Testis (tissue), 3 donors: ENCODE data around the gene PRMT7. TPM values are rescaled to one million over a fixed set of nuclear protein-coding genes. Genes with fewer than 3 reads are reported as not detected.

Source experiments
- DNase-seq: peaks from one replicate; pipeline ENCODE4 v3.0.0-alpha.2; 2019
- H3K27ac ChIP-seq, 2 donors: fragments of 200-600 bp; sonication (generic); one replicate each; pipeline ENCODE4 v1.5.1; 2019
- H3K27me3 ChIP-seq: fragments of 200-600 bp; sonication (generic); one replicate; pipeline ENCODE4 v1.5.1; 2019
- H3K36me3 ChIP-seq: fragments of 200-600 bp; sonication (generic); one replicate; pipeline ENCODE4 v1.5.1; 2017; ENCODE audit warnings: low read depth; ENCODE audit errors: missing control alignments
- H3K4me1 ChIP-seq: fragments of 200-600 bp; sonication (generic); one replicate; pipeline ENCODE4 v1.5.1; 2019
- H3K4me3 ChIP-seq, 2 donors: fragments of 200-600 bp; sonication (generic); one replicate each; pipeline ENCODE4 v1.5.1; 2017 to 2019
- H3K9me3 ChIP-seq: fragments of 200-600 bp; sonication (generic); one replicate; pipeline ENCODE4 v1.5.1; 2017
- POLR2A ChIP-seq: fragments of 450-650 bp; IDR thresholded peaks from one replicate; pipeline ENCODE4 v1.6.1; 2017; ENCODE audit warnings: antibody characterized with exemption, mild to moderate bottlenecking, moderate library complexity
- WGBS, 2 donors: methylation state at CpG; one replicate each; pipeline ENCODE4 v1.1.5; 2018; 5-methylcytosine and 5-hydroxymethylcytosine counted together
- intact Hi-C: fragments of 100-400 bp; cut with DNase I; formaldehyde crosslinking; loops from one replicate; pipeline ENCODE4 v1.15.1; 2023; ENCODE audit warnings: low total_unique reads
- polyA plus RNA-seq: library from polyadenylated mRNA; stranded (reverse); fragments of 350-450 nt; fragmentation: Illumina TruSeq; extraction: RNeasy Lipid Tissue Mini Kit (QIAGEN cat#74804); gene quantifications from one replicate; pipeline ENCODE4 v1.2.3, GENCODE V29; 2014; ENCODE audit warnings: low read depth, low replicate concordance; ENCODE audit not compliant: insufficient read depth
- total RNA-seq, 2 donors: library from RNA; depleted of rRNA; stranded (reverse); fragments of >200 nt; gene quantifications; one replicate each; pipeline ENCODE4 v1.2.3, GENCODE V29; 2016
- TF ChIP-seq, protein P1 (sequence below), 3 experiments: fragments of 450-650 bp in 2 of 3; fragments of 200-600 bp in 1 of 3; sonication (generic) in 1 of 3; IDR thresholded peaks; one replicate each; pipeline ENCODE4 v1.5.1; 2016 to 2019; ENCODE audit warnings: antibody characterized with exemption in 3 of 3, mild to moderate bottlenecking in 2 of 3, moderate library complexity in 1 of 3

PRMT7 gene
- total and polyA plus RNA-seq, 3 donors from 2014 or later, result 47.9 to 111 (median 99.3) TPM

DNA sequence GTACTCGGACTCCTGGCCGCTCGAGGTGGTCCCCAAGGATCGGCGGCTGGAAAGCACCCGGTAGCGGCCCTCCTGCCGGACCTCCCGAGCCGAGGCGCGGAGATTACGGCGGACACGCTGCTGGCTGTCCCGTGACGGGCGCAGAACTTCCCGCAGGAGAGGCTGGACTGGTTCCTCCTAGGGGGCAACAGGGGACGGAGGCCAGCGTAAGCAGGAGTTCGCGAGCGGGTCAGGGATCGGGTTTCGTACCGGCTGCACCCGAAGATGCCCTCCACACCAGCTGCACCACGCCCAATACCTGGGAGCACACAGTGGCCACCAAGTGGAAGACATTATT lies 414 bp upstream of the PRMT7 start:
- H3K27me3 ChIP-seq, result no peaks in the 10 kb centered on the region
- no peak for DNase-seq
- intact Hi-C loops, result loop anchor here (5.0 kb wide), 1 partner anchor 48 kb away; the partner anchor contains the start of gene SLC7A6
- 1% methylated on average over 29 of the region's 29 CpGs; no CpG with 5 or more reads in 1 of the 2 donors for WGBS, 2 donors
- peaks cover 7% of the 10 kb centered on the region for H3K4me1 ChIP-seq
- H3K36me3 ChIP-seq, result no peaks in the 10 kb centered on the region
- no peaks in the 10 kb centered on the region for H3K9me3 ChIP-seq
- H3K27ac ChIP-seq, result peak overlapping the region; percentile 31 to 71
- TF ChIP-seq, protein P1, sequence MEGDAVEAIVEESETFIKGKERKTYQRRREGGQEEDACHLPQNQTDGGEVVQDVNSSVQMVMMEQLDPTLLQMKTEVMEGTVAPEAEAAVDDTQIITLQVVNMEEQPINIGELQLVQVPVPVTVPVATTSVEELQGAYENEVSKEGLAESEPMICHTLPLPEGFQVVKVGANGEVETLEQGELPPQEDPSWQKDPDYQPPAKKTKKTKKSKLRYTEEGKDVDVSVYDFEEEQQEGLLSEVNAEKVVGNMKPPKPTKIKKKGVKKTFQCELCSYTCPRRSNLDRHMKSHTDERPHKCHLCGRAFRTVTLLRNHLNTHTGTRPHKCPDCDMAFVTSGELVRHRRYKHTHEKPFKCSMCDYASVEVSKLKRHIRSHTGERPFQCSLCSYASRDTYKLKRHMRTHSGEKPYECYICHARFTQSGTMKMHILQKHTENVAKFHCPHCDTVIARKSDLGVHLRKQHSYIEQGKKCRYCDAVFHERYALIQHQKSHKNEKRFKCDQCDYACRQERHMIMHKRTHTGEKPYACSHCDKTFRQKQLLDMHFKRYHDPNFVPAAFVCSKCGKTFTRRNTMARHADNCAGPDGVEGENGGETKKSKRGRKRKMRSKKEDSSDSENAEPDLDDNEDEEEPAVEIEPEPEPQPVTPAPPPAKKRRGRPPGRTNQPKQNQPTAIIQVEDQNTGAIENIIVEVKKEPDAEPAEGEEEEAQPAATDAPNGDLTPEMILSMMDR (IDR thresholded peaks at IDR 0.05), result no peak
- no peak for TF ChIP-seq POLR2A
- H3K4me3 ChIP-seq, result peak overlapping the region; percentile 67 to 92

DNA sequence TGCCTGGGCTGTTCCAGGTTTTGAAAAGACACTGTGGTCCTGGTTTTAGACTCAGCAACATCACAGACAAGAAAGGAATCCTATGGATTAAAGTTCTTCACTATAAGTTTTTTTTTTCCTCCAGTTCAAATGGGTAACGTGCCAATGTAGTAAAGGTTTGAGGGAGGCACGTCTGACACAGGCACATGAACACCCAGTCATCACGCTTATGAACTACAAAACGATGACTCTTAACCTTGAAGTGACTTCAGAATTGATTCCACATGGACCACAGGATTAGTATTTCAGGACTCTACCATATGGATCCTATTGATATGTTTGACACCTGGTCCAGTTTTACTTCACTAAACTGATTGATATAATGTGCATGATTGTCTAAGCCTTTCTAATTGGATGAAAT lies 2.3 kb downstream of the PRMT7 start:
- intact Hi-C loops, result loop anchor here (5.0 kb wide), 1 partner anchor 51 kb away; the partner anchor contains the start of gene SLC7A6
- H3K4me3 ChIP-seq, result no peak overlapping the region
- no peak for DNase-seq
- 84 to 90% methylated on average over 4 of the region's 4 CpGs for WGBS, 2 donors
- peaks cover 7% of the 10 kb centered on the region for H3K4me1 ChIP-seq
- TF ChIP-seq, protein P1 (IDR thresholded peaks at IDR 0.05), result no peak
- TF ChIP-seq POLR2A, result no peak
- H3K36me3 ChIP-seq, result no peaks in the 10 kb centered on the region
- H3K27me3 ChIP-seq, result no peaks in the 10 kb centered on the region
- H3K9me3 ChIP-seq, result no peaks in the 10 kb centered on the region
- no peak overlapping the region for H3K27ac ChIP-seq

DNA sequence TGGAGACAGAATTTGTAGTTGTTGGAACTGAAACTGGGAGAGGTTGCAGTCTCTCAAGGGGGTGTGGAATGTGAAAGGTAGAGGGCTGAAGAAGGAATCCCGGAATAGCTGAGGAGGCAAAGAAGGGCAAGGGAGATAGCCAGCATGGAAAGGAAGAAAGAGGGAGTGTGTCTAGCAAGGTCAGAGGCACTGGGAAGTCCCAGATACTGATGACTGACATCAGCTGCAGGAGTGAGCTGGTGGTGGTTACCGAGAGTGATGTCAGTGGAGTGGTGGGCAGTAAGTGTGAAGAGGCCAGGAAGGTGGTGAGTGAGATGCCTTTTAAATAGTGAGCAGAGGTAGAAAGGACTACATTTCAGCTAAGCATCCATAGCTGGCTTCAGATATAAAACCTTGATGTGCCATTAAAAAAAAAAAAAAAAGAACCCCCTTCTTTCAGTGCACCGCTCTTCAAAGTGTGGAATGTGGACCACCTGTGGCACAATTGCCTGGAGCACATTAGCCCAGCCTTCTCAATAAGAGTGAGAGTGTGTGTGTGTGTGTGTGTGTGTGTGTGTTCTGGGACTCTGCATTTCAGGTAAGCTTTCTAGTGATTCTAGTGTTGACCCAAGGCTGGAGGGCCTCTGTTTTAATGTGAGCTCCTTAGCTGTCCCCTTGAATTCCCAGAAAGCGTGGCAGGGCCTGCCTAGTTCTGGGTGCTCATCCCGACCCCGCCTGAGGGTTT lies 8.5 kb downstream of the PRMT7 start:
- H3K36me3 ChIP-seq, result no peaks in the 10 kb centered on the region
- H3K9me3 ChIP-seq, result no peaks in the 10 kb centered on the region
- no peak for DNase-seq
- intact Hi-C loops, result no loop called here
- TF ChIP-seq, protein P1 (IDR thresholded peaks at IDR 0.05), result no peak
- TF ChIP-seq POLR2A, result no peak
- no peaks in the 10 kb centered on the region for H3K27me3 ChIP-seq
- no peak overlapping the region for H3K27ac ChIP-seq
- H3K4me1 ChIP-seq, result no peaks in the 10 kb centered on the region
- 84 to 87% methylated on average over 6 of the region's 6 CpGs for WGBS, 2 donors
- no peak overlapping the region for H3K4me3 ChIP-seq

DNA sequence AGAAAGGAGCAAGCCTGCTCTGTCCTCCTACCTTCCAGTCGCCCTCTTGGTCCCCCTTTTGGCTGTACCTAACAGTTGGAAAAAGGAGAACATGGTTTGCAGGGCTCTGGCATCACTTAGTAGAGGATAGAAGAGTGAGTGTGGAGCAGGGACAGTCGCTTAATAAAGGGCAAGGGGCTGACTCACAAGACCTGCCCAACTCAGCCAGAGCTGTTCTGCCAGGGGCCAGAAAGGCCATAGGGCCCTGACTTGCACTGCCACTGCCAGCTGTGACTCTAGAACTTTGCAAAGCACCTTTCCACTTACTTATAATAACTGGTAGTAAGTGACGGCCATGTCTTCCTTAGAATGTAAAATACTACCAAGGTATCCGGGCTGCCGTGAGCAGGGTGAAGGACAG lies 13.5 kb downstream of the PRMT7 start:
- intact Hi-C loops, result no loop called here
- no peak overlapping the region for H3K27ac ChIP-seq
- no peaks in the 10 kb centered on the region for H3K36me3 ChIP-seq
- H3K4me3 ChIP-seq, result no peak overlapping the region
- WGBS, 2 donors, result 90 to 93% methylated on average over 4 to 5 of the region's 5 CpGs
- TF ChIP-seq, protein P1 (IDR thresholded peaks at IDR 0.05), result no peak
- TF ChIP-seq POLR2A, result no peak
- DNase-seq, result no peak
- no peaks in the 10 kb centered on the region for H3K9me3 ChIP-seq
- no peaks in the 10 kb centered on the region for H3K27me3 ChIP-seq
- H3K4me1 ChIP-seq, result no peaks in the 10 kb centered on the region

DNA sequence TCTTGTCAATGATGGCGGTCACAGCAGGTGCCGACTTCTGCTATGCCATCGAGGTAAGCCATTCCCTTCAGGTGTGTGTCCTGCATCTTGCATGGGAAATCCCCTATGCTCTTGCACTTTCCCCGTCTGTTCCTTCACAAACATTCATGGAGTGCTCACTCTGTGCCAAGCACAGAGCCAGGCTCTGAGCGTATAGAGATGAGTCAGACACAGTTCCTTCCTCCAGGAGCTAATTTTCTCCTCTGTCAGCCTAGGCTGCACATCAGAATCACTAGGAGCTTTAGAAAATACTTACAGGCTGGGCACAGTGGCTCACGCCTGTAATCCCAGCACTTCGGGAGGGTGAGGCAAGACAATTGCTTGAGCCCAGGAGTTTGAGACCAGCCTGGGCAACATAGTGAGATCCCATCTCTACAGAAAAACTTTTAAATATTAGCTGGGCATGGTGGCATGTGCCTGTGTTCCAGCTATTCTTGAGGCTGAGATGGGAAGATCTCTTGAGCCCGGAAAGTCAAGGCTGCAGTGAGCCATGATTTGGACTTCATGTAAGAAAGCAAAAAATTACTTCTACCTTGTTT lies 14.1 kb downstream of the PRMT7 start:
- intact Hi-C loops, result no loop called here
- Histone ChIP-seq H3K27ac (no peak overlapping the region), H3K27me3 (no peaks in the 10 kb centered on the region), H3K4me3 (no peak overlapping the region), H3K9me3 (no peaks in the 10 kb centered on the region), H3K4me1 (no peaks in the 10 kb centered on the region), H3K36me3 (no peaks in the 10 kb centered on the region)
- 88 to 89% methylated on average over 6 to 8 of the region's 8 CpGs for WGBS, 2 donors
- no peak for DNase-seq
- TF ChIP-seq POLR2A, result no peak
- TF ChIP-seq, protein P1 (IDR thresholded peaks at IDR 0.05), result no peak
